ENCODE results near the gene SMIM13.

- TF ChIP-seq POLR2AphosphoS5 (IDR thresholded peaks at IDR 0.05) (no peak), CTCF (IDR thresholded peaks at IDR 0.05 in 8 of 11, conservative IDR thresholded peaks at IDR 0.05 in 3 of 11) (no peak), POLR2A (IDR thresholded peaks at IDR 0.05) (no peak)
These were observed 7.8 kb downstream of the SMIM13 start for GRCh38 chr6:11101417-11101816.
